K562 (cell line): Measurements from ENCODE around the gene SCN7A. TPM values are rescaled to one million over a fixed set of nuclear protein-coding genes. Genes with fewer than 3 reads are reported as not detected.

Experiments
- BRD4 ChIP-seq: fragments of 200-600 bp; sonication (generic); IDR thresholded peaks from 2 replicates; pipeline ENCODE4 v1.6.1; 2017; ENCODE audit warnings: inconsistent platforms
- DPF2 ChIP-seq: fragments of 450-650 bp; IDR thresholded peaks from 2 replicates; pipeline ENCODE4 v1.6.1; 2016
- EGR1 ChIP-seq: fragments of 450-650 bp; conservative IDR thresholded peaks from 2 replicates; pipeline ENCODE4 v1.6.1; 2017; ENCODE audit warnings: mild to moderate bottlenecking
- HNRNPLL ChIP-seq: fragments of 200-400 bp; formaldehyde crosslinking; IDR thresholded peaks from 2 replicates; pipeline ENCODE4 v1.6.1; 2017; ENCODE audit warnings: low read length, low read depth, mild to moderate bottlenecking; ENCODE audit not compliant: poor library complexity, severe bottlenecking
- MEIS2 ChIP-seq: fragments of 450-650 bp; IDR thresholded peaks from 2 replicates; pipeline ENCODE4 v1.6.1; 2014; ENCODE audit warnings: mild to moderate bottlenecking; ENCODE audit not compliant: partially characterized antibody
- POLR3G ChIP-seq: IDR thresholded peaks from 2 replicates; pipeline ENCODE4 v1.6.1; 2011; ENCODE audit not compliant: insufficient read length, insufficient replicate concordance; ENCODE audit errors: extremely low read depth
- RAD21 ChIP-seq, 2 experiments: fragments of 250-450 bp in 1 of 2; fragments of 450-650 bp in 1 of 2; sonication (Bioruptor Pico) in 1 of 2; formaldehyde crosslinking in 1 of 2; IDR thresholded peaks in 1 of 2; conservative IDR thresholded peaks in 1 of 2; 2 replicates each; pipeline versions ENCODE4 v1.4.0 to v1.8.0; 2020 to 2022; ENCODE audit warnings: mild to moderate bottlenecking in 2 of 2, moderate library complexity in 1 of 2
- SLC30A9 ChIP-seq: fragments of 250-450 bp; sonication (Bioruptor Pico); IDR thresholded peaks from 2 replicates; pipeline ENCODE4 v1.8.0; 2022; ENCODE audit warnings: mild to moderate bottlenecking, moderate library complexity
- SMARCB1 ChIP-seq: IDR thresholded peaks from 2 replicates; pipeline ENCODE4 v1.6.1; 2011; ENCODE audit warnings: improper control_type of control experiment, low read depth; ENCODE audit not compliant: insufficient read length
- TCF7 ChIP-seq: sonication (generic); IDR thresholded peaks from 2 replicates; pipeline ENCODE4 v1.6.1; 2016; ENCODE audit warnings: antibody characterized with exemption, borderline replicate concordance
- TRIM28 ChIP-seq: fragments of 450-650 bp; IDR thresholded peaks from 2 replicates; pipeline ENCODE4 v1.6.1; 2017
- ZBTB7A ChIP-seq: IDR thresholded peaks from 2 replicates; pipeline ENCODE4 v1.6.1; 2011; ENCODE audit warnings: low read depth, mild to moderate bottlenecking, low read length, moderate library complexity, borderline replicate concordance; ENCODE audit not compliant: control insufficient read depth
- ZFP36 ChIP-seq: fragments of 150-350 bp; IDR thresholded peaks from 2 replicates; pipeline ENCODE4 v1.6.1; 2018; ENCODE audit warnings: low read length, low read depth; ENCODE audit not compliant: partially characterized antibody
- ZNF197 ChIP-seq: fragments of 200-800 bp; sonication (Bioruptor generic); IDR thresholded peaks from 2 replicates; pipeline ENCODE4 v1.6.1; 2016; ENCODE audit warnings: low read depth, missing genetic modification characterization, missing compliant biosample characterization
- polyA plus RNA-seq, 8 experiments: library from polyadenylated mRNA; depleted of rRNA in 4 of 8; stranded (reverse) in 5 of 8; unstranded in 3 of 8; fragments of >200 nt; fragmentation: Nextera tagmentation in 2 of 8; fragmentation: Illumina TruSeq in 1 of 8; extraction: Ambion mirVana in 2 of 8; extraction: Trizol in 1 of 8; gene quantifications; 2 replicates each; pipeline versions ENCODE4 v1.2.1 to v1.2.3, GENCODE V29; 2011 to 2014; ENCODE audit warnings: inconsistent platforms in 1 of 8, missing spikeins in 1 of 8
- total RNA-seq, 7 experiments: library from RNA; depleted of rRNA in 6 of 7; stranded (reverse); fragments of >200 nt in 6 of 7; fragmentation: Illumina TruSeq in 2 of 7; extraction: Trizol in 2 of 7; gene quantifications; 2 replicates each; pipeline versions ENCODE4 v1.2.1 to v1.2.3, GENCODE V29; 2011 to 2021; ENCODE audit warnings: low replicate concordance in 1 of 7
- TF ChIP-seq, protein P1 (sequence below), 2 experiments: IDR thresholded peaks; 2 replicates each; pipeline ENCODE4 v1.6.1; 2012; ENCODE audit warnings: improper control_type of control experiment in 2 of 2, low read depth in 2 of 2, low read length in 2 of 2, borderline replicate concordance in 1 of 2
- TF ChIP-seq, protein P2 (sequence below): fragments of 150-350 bp; conservative IDR thresholded peaks from 2 replicates; pipeline ENCODE4 v1.6.1; 2014; ENCODE audit warnings: low read length
- TF ChIP-seq, protein P3 (sequence below): fragments of 250-450 bp; sonication (Bioruptor Pico); IDR thresholded peaks from 2 replicates; pipeline ENCODE4 v1.6.1; 2021; ENCODE audit warnings: mild to moderate bottlenecking

The SCN7A gene
- total and polyA plus RNA-seq, 9 of the 15 experiments (the other 6 are each of a cell fraction or from before 2014, with no cell fraction given): under 0.01 to 0.05 (median 0.03) TPM; not detected in 3

DNA sequence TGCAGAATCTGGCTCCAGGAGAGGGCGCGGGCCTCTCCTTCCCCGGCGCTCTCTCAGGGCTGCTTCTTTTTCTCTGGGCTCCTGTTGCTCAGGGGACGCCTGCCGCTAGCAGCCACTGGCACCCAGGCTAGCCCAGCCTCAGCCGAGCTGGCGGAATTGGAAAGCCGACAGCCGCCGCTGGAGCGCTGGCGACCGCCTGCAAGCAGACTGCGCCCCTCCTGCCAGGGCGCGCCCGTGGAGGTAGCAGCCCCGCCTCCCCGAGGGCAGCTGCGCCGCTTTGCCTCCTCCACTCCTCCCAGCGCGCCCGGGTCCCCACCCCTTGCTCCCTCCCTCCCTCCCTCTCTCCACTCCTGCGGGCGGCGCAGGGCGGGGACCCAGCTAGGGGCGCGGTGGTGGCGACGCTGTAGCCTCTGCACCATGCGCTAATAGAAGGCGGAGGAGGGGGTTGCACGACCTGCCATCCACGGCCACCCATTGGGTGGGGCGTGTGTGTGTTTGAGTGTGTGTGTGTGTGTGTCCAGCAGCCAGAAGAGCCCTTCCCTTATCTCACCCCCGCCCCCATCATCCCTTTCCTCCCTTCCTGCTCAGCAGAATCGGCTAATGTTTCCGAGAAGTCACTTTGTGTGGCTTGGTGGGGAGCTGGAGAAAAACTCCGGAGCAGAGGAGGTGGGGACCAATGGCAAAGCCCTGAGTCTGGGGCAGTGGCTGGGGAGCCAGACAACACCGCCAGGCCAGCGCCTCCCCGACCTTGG is 118.1 kb downstream of the SCN7A start, which contains the start of gene SCN9A (continued):
- TF ChIP-seq RAD21 (CRISPR knock-in tag; conservative IDR thresholded peaks at IDR 0.05 in 1 of 2, IDR thresholded peaks at IDR 0.05 in 1 of 2) (peak in 1 of 2 experiments; percentile 31; a peak in 2 of 4 replicates), MEIS2 (peak; percentile 63), SMARCB1 (no peak), POLR3G (no peak), EGR1 (peak; percentile 98), TCF7 (no peak), ZBTB7A (peak; percentile 92), SLC30A9 (CRISPR knock-in tag) (no peak), TRIM28 (peak; percentile 83), BRD4 (peak; percentile 24; the same call in 1 of the 2 replicates), HNRNPLL (peak; percentile 90), DPF2 (peak; percentile 96), ZFP36 (peak; percentile 56), ZNF197 (CRISPR knock-in tag) (peak; percentile 74)
- TF ChIP-seq, protein P1, sequence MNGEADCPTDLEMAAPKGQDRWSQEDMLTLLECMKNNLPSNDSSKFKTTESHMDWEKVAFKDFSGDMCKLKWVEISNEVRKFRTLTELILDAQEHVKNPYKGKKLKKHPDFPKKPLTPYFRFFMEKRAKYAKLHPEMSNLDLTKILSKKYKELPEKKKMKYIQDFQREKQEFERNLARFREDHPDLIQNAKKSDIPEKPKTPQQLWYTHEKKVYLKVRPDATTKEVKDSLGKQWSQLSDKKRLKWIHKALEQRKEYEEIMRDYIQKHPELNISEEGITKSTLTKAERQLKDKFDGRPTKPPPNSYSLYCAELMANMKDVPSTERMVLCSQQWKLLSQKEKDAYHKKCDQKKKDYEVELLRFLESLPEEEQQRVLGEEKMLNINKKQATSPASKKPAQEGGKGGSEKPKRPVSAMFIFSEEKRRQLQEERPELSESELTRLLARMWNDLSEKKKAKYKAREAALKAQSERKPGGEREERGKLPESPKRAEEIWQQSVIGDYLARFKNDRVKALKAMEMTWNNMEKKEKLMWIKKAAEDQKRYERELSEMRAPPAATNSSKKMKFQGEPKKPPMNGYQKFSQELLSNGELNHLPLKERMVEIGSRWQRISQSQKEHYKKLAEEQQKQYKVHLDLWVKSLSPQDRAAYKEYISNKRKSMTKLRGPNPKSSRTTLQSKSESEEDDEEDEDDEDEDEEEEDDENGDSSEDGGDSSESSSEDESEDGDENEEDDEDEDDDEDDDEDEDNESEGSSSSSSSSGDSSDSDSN (IDR thresholded peaks at IDR 0.05; ENCODE audit: borderline replicate concordance in 1 of 2, low read depth in 2 of 2, low read length in 2 of 2): peak; percentile 93 to 98
- TF ChIP-seq, protein P2, sequence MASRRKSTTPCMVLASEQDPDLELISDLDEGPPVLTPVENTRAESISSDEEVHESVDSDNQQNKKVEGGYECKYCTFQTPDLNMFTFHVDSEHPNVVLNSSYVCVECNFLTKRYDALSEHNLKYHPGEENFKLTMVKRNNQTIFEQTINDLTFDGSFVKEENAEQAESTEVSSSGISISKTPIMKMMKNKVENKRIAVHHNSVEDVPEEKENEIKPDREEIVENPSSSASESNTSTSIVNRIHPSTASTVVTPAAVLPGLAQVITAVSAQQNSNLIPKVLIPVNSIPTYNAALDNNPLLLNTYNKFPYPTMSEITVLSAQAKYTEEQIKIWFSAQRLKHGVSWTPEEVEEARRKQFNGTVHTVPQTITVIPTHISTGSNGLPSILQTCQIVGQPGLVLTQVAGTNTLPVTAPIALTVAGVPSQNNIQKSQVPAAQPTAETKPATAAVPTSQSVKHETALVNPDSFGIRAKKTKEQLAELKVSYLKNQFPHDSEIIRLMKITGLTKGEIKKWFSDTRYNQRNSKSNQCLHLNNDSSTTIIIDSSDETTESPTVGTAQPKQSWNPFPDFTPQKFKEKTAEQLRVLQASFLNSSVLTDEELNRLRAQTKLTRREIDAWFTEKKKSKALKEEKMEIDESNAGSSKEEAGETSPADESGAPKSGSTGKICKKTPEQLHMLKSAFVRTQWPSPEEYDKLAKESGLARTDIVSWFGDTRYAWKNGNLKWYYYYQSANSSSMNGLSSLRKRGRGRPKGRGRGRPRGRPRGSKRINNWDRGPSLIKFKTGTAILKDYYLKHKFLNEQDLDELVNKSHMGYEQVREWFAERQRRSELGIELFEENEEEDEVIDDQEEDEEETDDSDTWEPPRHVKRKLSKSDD: no peak
- TF ChIP-seq, protein P3, sequence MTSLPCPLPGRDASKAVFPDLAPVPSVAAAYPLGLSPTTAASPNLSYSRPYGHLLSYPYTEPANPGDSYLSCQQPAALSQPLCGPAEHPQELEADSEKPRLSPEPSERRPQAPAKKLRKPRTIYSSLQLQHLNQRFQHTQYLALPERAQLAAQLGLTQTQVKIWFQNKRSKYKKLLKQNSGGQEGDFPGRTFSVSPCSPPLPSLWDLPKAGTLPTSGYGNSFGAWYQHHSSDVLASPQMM (CRISPR knock-in tag): no peak
